GM12801 (cell line): ENCODE data around the gene PCCB.

ENCODE experiments used
- CTCF ChIP-seq: IDR thresholded peaks from one replicate; pipeline ENCODE4 v1.5.1; 2011; ENCODE audit warnings: control low read depth; ENCODE audit not compliant: insufficient read length; ENCODE audit errors: extremely low read depth

Gene PCCB

GRCh38 chr3:136280961-136281360, 30.8 kb downstream of the PCCB start:
- TF ChIP-seq CTCF: no peak

GRCh38 chr3:136281966-136282520, 31.9 kb downstream of the PCCB start:
- no peak for TF ChIP-seq CTCF

- TF ChIP-seq CTCF: no peak
Observed at GRCh38 chr3:136283627-136284026, 33.5 kb downstream of the PCCB start.

GRCh38 chr3:136291302-136291701, 41.2 kb downstream of the PCCB start:
- TF ChIP-seq CTCF: no peak

- TF ChIP-seq CTCF: no peak
Observed at GRCh38 chr3:136292500-136292899, 42.4 kb downstream of the PCCB start.

- TF ChIP-seq CTCF: no peak
Observed at GRCh38 chr3:136293279-136293678, 43.1 kb downstream of the PCCB start.

GRCh38 chr3:136294176-136294575, 44.0 kb downstream of the PCCB start:
- no peak for TF ChIP-seq CTCF
